ENCODE data around the gene TGIF2.

TGIF2 gene

GRCh38 chr20:36541227-36541767 lies 32.1 kb upstream of the TGIF2 start, which contains the start of gene MYL9:
TSS of gene MYL9 (plus strand) at chr20:36541519. CDS start at chr20:36544885, 3,366 bp downstream.
- TF ChIP-seq TAF1 (IDR thresholded peaks at IDR 0.05; ENCODE audit: borderline replicate concordance, low read depth, low read length) (no peak), POLR2A (IDR thresholded peaks at IDR 0.05; ENCODE audit: low read depth, low read length) (peak; percentile 35; the same call in 1 of the 2 replicates)
- peak; percentile 67 for DNase-seq (ENCODE audit: insufficient read length)
- FAIRE-seq = no peak

- FAIRE-seq (no peak), DNase-seq (ENCODE audit: insufficient read length) (no peak)
- no peak for TF ChIP-seq POLR2AphosphoS5 (IDR thresholded peaks at IDR 0.05; ENCODE audit: low read depth, low read length)
- TF ChIP-seq POLR2A (IDR thresholded peaks at IDR 0.05; ENCODE audit: low read depth, low read length) = no peak
- TF ChIP-seq TAF1 (IDR thresholded peaks at IDR 0.05; ENCODE audit: borderline replicate concordance, low read depth, low read length) = no peak
These were observed 31.5 kb upstream of the TGIF2 start for GRCh38 chr20:36541768-36542488.

- DNase-seq (ENCODE audit: insufficient read length) (no peak), FAIRE-seq (no peak)
- TF ChIP-seq POLR2AphosphoS5 (IDR thresholded peaks at IDR 0.05; ENCODE audit: low read depth, low read length) (no peak), POLR2A (IDR thresholded peaks at IDR 0.05; ENCODE audit: low read depth, low read length) (no peak), TAF1 (IDR thresholded peaks at IDR 0.05; ENCODE audit: borderline replicate concordance, low read depth, low read length) (no peak)
These were observed 30.7 kb upstream of the TGIF2 start for GRCh38 chr20:36542516-36543183.

GRCh38 chr20:36543184-36544133 lies 29.9 kb upstream of the TGIF2 start:
- DNase-seq (ENCODE audit: insufficient read length) (no peak), FAIRE-seq (no peak)
- TF ChIP-seq POLR2A (IDR thresholded peaks at IDR 0.05; ENCODE audit: low read depth, low read length) = no peak
- no peak for TF ChIP-seq TAF1 (IDR thresholded peaks at IDR 0.05; ENCODE audit: borderline replicate concordance, low read depth, low read length)
- TF ChIP-seq POLR2AphosphoS5 (IDR thresholded peaks at IDR 0.05; ENCODE audit: low read depth, low read length) = no peak

- FAIRE-seq = no peak
- TF ChIP-seq TAF1 (IDR thresholded peaks at IDR 0.05; ENCODE audit: borderline replicate concordance, low read depth, low read length) = no peak
- no peak for TF ChIP-seq POLR2A (IDR thresholded peaks at IDR 0.05; ENCODE audit: low read depth, low read length)
- no peak for TF ChIP-seq POLR2AphosphoS5 (IDR thresholded peaks at IDR 0.05; ENCODE audit: low read depth, low read length)
- no peak for DNase-seq (ENCODE audit: insufficient read length)
These were observed 29.0 kb upstream of the TGIF2 start for GRCh38 chr20:36544134-36545018.

- TF ChIP-seq POLR2A (IDR thresholded peaks at IDR 0.05; ENCODE audit: low read depth, low read length) (no peak), TAF1 (IDR thresholded peaks at IDR 0.05; ENCODE audit: borderline replicate concordance, low read depth, low read length) (no peak), POLR2AphosphoS5 (IDR thresholded peaks at IDR 0.05; ENCODE audit: low read depth, low read length) (no peak)
- DNase-seq (ENCODE audit: insufficient read length) (no peak), FAIRE-seq (no peak)
These were observed 27.2 kb upstream of the TGIF2 start for GRCh38 chr20:36546111-36546736.

- DNase-seq (ENCODE audit: insufficient read length) (no peak), FAIRE-seq (no peak)
- TF ChIP-seq POLR2AphosphoS5 (IDR thresholded peaks at IDR 0.05; ENCODE audit: low read depth, low read length) = no peak
- TF ChIP-seq TAF1 (IDR thresholded peaks at IDR 0.05; ENCODE audit: borderline replicate concordance, low read depth, low read length) = no peak
- TF ChIP-seq POLR2A (IDR thresholded peaks at IDR 0.05; ENCODE audit: low read depth, low read length) = no peak
These were observed 26.0 kb upstream of the TGIF2 start for GRCh38 chr20:36547186-36548005.

GRCh38 chr20:36548006-36548315 lies 25.4 kb upstream of the TGIF2 start:
- TF ChIP-seq POLR2AphosphoS5 (IDR thresholded peaks at IDR 0.05; ENCODE audit: low read depth, low read length) (no peak), TAF1 (IDR thresholded peaks at IDR 0.05; ENCODE audit: borderline replicate concordance, low read depth, low read length) (no peak), POLR2A (IDR thresholded peaks at IDR 0.05; ENCODE audit: low read depth, low read length) (no peak)
- DNase-seq (ENCODE audit: insufficient read length) = no peak
- no peak for FAIRE-seq

Data from GM12892 (cell line).